ENCODE results near the gene ZBTB2.

The ZBTB2 gene

DNA sequence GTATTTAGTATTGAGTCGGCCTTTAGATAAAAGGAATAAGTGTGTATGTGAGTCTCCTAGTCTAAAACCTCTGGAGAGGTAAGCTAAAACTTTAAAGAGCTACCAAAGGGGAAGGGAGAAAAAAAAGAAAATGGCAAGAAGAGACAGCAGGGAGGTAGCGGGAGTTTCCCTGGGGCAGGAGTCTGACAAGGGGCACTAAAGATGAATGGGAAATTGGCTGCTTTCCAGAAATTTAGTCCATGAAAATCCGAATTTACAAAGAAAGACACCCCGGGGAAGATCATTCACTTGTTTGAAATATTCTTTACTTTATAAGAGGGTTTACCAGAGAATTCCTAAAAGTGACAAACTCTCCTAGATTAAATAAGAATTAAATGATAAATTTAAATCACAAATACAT lies 41.3 kb upstream of the ZBTB2 start:
- no peak overlapping the region for H3K27ac ChIP-seq
- TF ChIP-seq ZFX (IDR thresholded peaks at IDR 0.05) (no peak), CTCF (conservative IDR thresholded peaks at IDR 0.05) (no peak)

DNA sequence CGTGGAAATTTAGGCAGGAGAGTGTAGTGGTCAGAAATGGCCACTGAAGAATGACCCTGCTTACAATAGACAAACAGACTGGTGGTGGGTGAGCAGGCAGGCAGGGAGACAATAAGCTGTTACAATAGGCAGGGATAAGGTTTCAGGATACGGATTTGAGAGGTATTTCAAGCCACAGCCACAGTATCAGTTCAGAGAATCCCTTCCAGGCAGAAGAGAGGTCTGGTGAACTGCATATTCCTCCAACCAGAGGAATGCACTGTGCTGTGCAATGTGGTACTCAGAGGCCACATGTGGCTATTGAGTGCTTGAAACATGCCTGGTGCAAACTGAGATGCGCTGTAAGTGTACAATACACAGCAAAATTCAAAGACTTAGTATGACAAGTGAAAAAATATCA lies 40.0 kb upstream of the ZBTB2 start:
- TF ChIP-seq ZFX (IDR thresholded peaks at IDR 0.05) (no peak), CTCF (conservative IDR thresholded peaks at IDR 0.05) (no peak)
- H3K27ac ChIP-seq: no peak overlapping the region

DNA sequence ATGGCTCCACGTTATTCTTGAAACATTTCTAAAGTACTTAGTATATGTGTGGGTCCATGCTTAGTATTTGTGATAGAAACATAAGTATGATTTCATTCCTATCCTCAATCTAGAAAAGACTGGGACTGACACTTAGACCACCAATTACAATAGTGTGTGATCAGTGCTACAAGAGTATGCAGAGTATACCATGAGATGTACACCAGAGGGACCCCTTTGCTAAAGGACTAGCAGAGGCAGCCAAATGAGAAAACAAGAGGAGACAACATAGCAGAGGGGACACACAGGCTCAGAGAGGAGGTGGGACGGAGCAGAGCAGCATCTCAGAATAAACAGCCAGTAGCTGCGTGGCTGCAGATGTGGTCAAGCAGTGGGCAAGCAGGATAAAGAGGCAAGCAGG lies 39.5 kb upstream of the ZBTB2 start:
- no peak for TF ChIP-seq ZFX (IDR thresholded peaks at IDR 0.05)
- no peak overlapping the region for H3K27ac ChIP-seq

GRCh38 chr6:151428093-151428735 lies 36.9 kb upstream of the ZBTB2 start:
- no peak overlapping the region for H3K27ac ChIP-seq
- no peak for TF ChIP-seq CTCF (conservative IDR thresholded peaks at IDR 0.05)
- TF ChIP-seq ZFX (IDR thresholded peaks at IDR 0.05): no peak

DNA sequence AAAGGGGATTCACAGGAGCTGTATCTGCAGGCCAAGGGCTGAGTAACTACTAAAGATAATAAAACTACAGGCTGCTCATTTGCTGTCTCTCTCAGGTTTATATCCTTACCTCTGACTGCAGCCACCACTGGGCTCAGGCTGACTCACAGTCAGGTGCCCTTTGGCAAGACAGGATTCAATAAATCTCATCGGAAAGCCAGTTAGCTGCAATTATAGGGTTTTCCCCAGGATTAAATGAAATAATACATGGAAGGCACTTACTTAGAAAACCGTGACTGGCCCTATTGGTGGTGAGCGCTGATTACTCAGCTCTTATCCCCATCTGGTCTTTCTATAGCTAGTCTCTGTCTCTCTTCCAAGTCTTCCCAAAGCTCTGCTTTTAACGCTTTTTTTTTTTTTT lies 34.2 kb upstream of the ZBTB2 start:
- no peak overlapping the region for H3K27ac ChIP-seq
- TF ChIP-seq CTCF (conservative IDR thresholded peaks at IDR 0.05) (no peak), ZFX (IDR thresholded peaks at IDR 0.05) (no peak)

DNA sequence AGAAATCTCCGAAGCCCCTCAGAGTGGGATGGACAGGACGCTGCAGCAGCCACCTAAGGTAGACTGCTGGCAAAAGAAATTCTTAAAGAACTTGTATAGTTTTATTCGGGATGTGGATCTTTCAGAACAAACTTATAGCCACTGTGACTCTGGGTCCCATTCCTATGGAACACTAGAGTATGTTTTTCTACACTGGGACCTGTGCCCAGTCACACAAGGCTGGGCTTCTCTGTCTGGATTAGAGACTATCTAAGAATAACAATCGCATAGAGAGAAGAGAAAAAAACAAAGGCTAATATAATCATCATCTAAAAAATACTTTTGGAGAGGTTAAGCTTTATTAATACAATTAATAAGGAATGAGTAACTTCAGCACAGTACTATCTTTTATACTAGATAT lies 31.6 kb upstream of the ZBTB2 start:
- H3K27ac ChIP-seq: no peak overlapping the region
- no peak for TF ChIP-seq ZFX (IDR thresholded peaks at IDR 0.05)
- no peak for TF ChIP-seq CTCF (conservative IDR thresholded peaks at IDR 0.05)

GRCh38 chr6:151417477-151417876 lies 26.1 kb upstream of the ZBTB2 start:
- no peak overlapping the region for H3K27ac ChIP-seq

More at GRCh38 chr6:151417477-151417876, 26.1 kb upstream of the ZBTB2 start:
- TF ChIP-seq CTCF (conservative IDR thresholded peaks at IDR 0.05): no peak
- no peak for TF ChIP-seq ZFX (IDR thresholded peaks at IDR 0.05)
